ENCODE data around the gene STARD13.

The STARD13 gene

GRCh38 chr13:33303855-33304597 is 18.5 kb upstream of the STARD13 start:
- no peak for DNase-seq

- no peak for DNase-seq
Observed at GRCh38 chr13:33299626-33300025, 14.1 kb upstream of the STARD13 start.

GRCh38 chr13:33296793-33297425 is 11.4 kb upstream of the STARD13 start:
- DNase-seq: no peak

- DNase-seq: no peak
Observed at GRCh38 chr13:33292712-33293111, 7.2 kb upstream of the STARD13 start.

- no peak for DNase-seq
Observed at GRCh38 chr13:33290421-33290965, 4.9 kb upstream of the STARD13 start.

- DNase-seq: no peak
Observed at GRCh38 chr13:33289966-33290365, 4.4 kb upstream of the STARD13 start.

GRCh38 chr13:33287142-33287882 is 1.8 kb upstream of the STARD13 start:
- no peak for DNase-seq

- no peak for DNase-seq
Observed at GRCh38 chr13:33286128-33286527, 573 bp upstream of the STARD13 start.

- no peak for DNase-seq
Observed at GRCh38 chr13:33284916-33285315, 639 bp downstream of the STARD13 start.

- DNase-seq: no peak
Observed at GRCh38 chr13:33284031-33284430, 1.5 kb downstream of the STARD13 start.

GRCh38 chr13:33283195-33283911 is 2.2 kb downstream of the STARD13 start:
- DNase-seq: no peak

- no peak for DNase-seq
Observed at GRCh38 chr13:33281951-33282595, 3.5 kb downstream of the STARD13 start.

GRCh38 chr13:33280923-33281322 is 4.6 kb downstream of the STARD13 start:
- DNase-seq: no peak

- no peak for DNase-seq
Observed at GRCh38 chr13:33280279-33280905, 5.2 kb downstream of the STARD13 start.

- no peak for DNase-seq
Observed at GRCh38 chr13:33279414-33280278, 5.9 kb downstream of the STARD13 start.

- DNase-seq: no peak
Observed at GRCh38 chr13:33278913-33279312, 6.6 kb downstream of the STARD13 start.

GRCh38 chr13:33277946-33278345 is 7.6 kb downstream of the STARD13 start:
- no peak for DNase-seq

- no peak for DNase-seq
Observed at GRCh38 chr13:33277037-33277740, 8.4 kb downstream of the STARD13 start.

- DNase-seq: no peak
Observed at GRCh38 chr13:33276570-33276969, 9.0 kb downstream of the STARD13 start.

GRCh38 chr13:33275916-33276315 is 9.6 kb downstream of the STARD13 start:
- no peak for DNase-seq
